HG03159 (cell line): ENCODE results near the gene LOXL4.

Source experiments
- ATAC-seq: cut with Tn5 transposase; IDR thresholded peaks from one replicate; pipeline ENCODE4 v1.9.1; 2021; ENCODE audit warnings: mild to moderate bottlenecking, moderate library complexity; ENCODE audit not compliant: unreplicated experiment

The LOXL4 gene

DNA sequence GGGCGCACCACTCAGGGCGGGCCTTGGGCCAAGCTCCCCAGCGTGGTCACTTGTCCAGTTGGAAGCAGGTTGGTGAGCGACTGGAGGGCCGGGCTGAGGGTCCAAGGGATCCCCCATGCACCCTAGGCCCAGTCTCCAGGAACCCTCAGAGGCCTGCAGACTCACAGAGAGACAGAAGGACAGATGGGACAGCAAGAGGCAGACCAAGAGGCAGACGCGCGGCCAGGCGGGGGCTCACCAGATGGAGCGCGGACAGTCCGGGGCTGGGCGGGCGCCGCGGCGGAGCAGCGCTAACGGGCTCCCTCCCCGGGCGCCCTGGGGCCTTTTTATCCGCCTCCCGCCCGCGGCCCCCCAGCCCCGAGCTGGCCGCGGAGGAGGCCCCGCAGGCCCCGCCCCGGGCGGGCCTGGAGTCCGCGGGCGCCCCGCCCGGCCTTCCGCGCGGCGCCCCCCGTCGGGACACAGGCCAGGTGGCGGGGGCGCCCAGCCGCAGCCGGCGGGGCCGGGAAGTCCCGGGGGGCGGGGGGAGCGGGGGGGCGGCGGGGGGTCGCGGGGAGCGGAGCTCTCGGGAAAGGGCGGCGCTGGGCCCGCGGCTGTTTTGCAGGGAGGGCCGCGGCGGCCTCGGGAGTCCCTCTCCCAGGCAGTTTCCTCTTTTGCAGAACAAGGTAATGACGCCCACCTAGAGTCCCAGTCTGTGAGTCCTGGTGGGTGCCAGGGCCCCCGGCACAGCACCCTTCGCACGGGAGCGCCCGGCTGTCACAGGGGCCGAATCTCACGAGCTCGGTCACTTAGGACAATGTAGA, at the start of gene LOXL4:
LOXL4 (minus strand) TSS at position 301 of the 800 bp plus-strand sequence. CDS start 5,175 bp downstream, outside the sequence.
- ATAC-seq, result no peak

DNA sequence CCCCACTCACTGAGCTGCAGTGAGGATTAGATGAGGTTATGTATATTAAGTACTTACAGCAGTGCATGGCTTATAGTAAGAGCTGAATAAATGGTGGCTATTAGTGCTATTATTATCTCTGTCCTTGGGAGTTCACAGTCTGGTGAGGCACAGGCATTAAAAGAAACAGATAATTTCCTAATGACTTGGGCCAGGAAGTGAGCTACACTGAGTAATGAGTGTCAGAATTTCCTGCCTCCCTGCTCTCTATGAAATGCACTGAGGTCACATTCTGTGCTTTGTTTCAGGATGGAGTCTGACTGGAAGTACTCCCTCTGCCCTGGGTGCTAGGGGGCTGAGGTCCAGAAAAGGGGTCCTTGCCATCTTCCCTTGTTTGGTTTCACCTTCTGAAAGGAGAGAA, 48.7 kb upstream of the LOXL4 start:
- ATAC-seq, result no peak

GRCh38 chr10:98316170-98316569, 48.2 kb upstream of the LOXL4 start:
- no peak for ATAC-seq

- no peak for ATAC-seq
Observed at GRCh38 chr10:98314532-98315284, 46.7 kb upstream of the LOXL4 start.

GRCh38 chr10:98313598-98313997, 45.6 kb upstream of the LOXL4 start:
- no peak for ATAC-seq

- ATAC-seq, result no peak
Observed at GRCh38 chr10:98312822-98313221, 44.8 kb upstream of the LOXL4 start.

- no peak for ATAC-seq
Observed at GRCh38 chr10:98312349-98312748, 44.4 kb upstream of the LOXL4 start.

DNA sequence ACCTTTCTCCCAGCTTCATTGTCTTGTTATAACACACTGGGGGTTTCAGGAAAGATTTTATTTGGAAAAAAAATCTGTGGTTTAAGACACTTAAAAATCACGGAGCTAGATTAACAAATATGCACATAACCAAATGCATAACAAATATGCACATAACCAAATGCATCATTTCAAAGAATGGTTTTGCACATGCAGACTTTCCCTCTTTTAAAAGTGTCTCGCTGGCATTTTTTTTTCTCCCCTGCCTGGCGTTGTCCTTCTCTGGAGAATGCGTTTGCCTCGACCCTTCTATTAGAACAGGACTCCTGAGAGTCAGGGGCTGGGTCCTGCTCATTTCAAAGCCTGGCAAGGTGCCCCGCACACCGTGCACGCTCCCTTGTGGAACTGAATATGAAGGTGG, 42.7 kb upstream of the LOXL4 start:
- ATAC-seq, result no peak

GRCh38 chr10:98309366-98310355, 41.7 kb upstream of the LOXL4 start:
- no peak for ATAC-seq

- no peak for ATAC-seq
Observed at GRCh38 chr10:98308669-98309365, 40.8 kb upstream of the LOXL4 start.

DNA sequence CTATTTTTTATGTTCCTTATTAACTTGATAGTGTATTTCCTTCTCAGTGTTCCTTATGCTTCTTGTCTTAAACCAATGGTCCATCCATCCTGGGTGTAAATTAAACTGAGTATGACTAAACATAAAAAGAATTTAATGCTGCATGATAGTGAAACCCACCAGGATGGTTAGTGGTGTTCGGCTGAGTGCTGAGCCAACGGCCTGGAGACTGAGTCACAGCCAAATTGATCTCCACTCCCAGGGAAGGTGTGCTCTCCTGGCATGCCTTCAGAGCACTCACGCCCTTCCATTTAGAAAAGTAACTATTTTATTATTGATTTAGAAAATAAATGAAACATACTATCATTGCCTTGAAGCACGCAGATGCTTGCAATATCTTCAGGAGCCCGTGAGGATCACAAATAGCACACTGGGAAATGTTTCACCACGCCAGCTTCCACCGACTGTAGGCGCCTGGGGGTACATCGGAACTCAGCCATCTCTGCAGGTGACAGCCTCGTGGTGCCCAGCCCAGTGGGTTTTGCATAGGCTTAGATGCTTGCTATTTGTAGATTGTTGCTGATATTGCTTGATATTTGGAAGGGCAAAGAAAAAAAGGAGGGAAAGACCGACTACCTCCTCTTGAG, 40.0 kb upstream of the LOXL4 start:
- ATAC-seq, result no peak

DNA sequence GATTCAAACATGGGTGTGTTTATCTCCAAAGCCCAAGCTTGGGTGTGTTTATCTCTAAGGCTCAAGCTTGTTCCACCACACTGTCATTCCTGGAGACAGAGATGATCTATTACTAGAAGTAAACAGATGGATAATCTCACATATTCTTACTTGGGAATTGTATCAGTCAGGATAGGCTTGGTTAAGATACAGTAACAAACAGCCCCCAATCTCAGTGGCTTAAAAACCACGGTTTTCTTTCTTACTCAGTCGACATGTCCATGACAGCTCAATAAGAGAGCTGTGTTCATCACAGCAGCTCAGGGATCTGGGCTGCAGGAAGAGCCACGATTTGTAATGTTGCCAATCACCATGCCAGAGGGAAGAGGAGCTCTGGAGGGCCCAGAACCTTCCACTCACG, 38.5 kb upstream of the LOXL4 start:
- ATAC-seq, result no peak

DNA sequence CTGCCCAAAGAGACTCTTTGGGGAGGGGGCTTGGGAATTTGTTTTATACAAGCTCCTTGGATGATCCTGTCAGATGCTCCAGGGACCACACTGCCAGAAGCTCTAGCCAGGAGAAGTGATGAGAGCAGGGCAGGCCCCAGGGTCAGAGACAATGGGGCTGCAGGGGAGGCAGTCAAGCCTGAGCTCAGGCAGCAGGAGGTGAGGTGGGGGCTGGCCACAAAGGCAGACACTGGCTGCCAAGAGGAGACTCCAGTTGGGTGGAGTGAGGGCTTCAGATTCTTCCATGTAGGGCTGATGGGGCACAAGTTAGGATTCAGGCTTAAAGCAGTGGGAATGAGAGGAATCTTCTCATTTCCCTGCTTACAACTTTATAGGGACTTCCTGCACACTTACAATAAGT, 35.6 kb upstream of the LOXL4 start:
- ATAC-seq, result no peak

DNA sequence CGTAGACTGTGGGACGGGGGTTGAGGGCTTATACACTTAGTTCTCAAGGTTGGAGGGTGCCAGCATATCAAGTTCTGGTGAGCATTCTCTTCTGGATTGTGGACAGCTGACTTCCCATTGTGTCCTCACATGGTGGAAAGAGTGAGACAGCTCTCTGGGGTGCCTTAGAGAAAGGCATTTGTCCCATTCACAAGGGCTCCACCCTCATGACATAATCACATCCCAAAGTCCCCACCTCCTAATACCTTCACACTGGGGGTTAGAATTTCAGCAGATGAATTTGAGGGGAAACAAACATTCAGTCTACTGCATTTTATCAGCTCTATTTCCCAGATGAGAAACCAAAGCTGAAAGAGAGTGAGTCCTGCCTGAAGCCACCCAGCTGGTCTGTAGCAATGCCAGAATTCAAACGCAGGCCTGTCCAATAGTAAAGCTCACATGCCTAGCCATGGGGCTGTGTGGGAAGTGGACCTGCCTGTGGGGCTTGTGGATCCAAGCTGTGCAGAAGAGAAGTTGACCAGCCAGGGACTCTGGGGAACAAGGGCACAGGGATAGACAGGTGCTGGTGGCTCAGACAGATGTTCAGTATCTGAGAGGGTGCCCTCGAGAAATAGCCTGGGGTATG, 34.9 kb upstream of the LOXL4 start:
- ATAC-seq, result no peak

DNA sequence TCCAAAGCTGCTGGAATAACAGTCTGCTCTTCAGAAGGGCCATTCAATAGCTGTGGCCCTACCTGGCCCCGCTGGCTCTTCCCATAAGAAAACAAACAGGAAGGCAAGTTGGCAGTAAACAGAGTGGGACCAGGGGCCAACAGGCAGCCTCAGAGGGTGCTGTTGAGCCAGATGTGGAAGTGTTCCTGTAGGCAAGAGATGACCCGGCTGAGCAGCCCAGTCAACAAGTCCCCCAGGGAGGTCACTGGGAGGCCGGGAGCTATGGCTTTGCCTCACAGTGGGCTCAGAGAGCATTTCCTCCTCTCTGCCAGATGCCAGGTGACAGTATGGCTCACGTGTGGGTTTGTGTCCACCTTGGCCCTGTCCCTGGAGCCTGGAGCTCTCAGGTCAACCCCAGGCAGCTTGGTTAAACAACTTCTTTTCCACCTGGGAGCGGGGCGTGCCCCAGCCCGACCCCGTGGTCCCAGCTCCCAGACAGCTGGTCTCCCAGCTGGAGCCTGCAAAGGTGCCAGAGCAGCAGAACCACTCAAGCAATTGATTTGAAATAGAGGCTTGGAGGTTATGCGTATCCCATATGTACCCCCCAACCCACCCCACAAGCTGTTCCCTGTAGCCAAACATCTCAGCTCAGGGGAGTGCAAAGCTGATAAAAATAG, 33.8 kb upstream of the LOXL4 start:
- ATAC-seq, result no peak

DNA sequence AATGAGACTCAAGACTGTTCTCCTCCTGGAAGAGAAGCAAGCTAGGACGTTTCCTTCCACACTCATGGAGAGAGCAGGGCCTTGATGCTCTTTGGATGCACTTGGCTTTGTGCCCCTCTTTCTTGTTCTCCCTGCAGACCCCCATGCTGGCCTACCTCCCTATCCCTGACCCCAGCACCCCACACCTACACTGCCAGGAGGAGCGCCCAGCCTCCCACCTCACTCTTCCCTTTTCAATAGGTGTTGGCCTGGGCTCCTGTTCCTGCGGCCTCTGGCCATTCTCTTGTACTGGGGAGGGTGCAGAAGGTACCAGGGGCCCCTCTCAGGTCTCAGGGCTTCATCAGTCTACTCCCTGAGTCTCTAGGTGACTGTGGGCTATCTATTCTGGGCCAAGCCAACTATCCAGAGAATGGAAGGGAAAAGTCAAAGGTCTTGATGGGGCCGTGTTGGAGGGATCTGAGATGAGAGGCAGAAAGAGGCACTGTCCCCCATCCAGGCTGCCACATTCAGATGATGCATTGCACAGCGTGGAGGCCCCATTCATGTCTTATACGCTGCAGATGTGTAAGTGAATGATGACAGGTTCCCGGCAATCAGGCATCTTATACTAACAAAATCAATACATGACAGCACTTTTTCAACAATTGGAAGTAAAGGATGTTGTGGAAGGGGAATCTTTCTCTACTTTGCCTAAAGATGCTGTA, 32.7 kb upstream of the LOXL4 start:
- no peak for ATAC-seq

DNA sequence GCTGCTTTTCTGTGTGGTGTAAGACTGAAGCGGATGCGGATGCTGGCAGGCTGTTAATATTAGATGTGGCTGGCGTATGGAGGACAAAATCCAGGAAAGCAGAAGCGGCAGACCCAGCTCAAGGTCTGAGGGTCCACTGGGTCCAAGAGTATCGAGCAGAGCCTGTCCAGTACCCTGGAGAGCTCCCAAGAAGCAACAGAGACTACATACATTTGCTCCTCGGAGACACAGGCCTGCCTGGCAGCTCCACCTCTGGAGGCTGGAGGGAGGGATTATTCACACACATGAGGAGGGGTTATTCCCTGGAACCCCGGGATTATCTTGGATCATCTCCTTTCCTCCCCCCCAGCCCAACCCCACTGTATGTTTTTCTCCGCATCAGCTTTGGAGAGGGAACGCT, 31.3 kb upstream of the LOXL4 start:
- no peak for ATAC-seq

DNA sequence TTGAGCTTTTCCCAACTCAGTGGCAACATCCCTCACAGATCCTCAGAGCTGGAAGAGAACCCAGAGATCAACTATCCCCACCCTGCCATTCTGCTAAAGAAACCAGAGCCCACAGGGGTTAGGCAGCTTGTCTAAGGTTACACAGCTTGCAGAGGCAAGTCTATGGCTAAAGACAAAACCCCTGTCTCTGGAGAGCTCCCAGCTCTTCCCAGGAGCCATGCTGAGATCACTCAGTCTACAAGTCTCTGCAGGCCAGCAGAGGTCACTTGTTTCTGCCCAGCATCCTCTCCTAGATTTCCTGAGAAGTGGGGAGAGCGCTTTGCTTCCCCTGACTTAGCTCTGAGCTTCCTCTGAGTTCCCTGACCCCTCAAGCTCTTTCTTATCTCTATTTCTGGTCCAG, 28.5 kb upstream of the LOXL4 start:
- no peak for ATAC-seq
